GM23248 (cell line): ENCODE results near the gene GPHA2. TPM values are rescaled to one million over a fixed set of nuclear protein-coding genes. Genes with fewer than 3 reads are reported as not detected.

ENCODE experiments used
- DNase-seq: peaks from one replicate; pipeline ENCODE4 v3.0.0-alpha.2; 2015
- H2AFZ ChIP-seq: fragments of 200-600 bp; sonication (generic); 2 replicates; pipeline ENCODE4 v1.6.1; 2016; ENCODE audit warnings: antibody characterized with exemption
- H3F3A ChIP-seq: fragments of 200-600 bp; sonication (generic); 2 replicates; pipeline ENCODE4 v1.6.1; 2016; ENCODE audit warnings: mild to moderate bottlenecking, antibody characterized with exemption, mixed run types; ENCODE audit not compliant: insufficient read depth
- H3K27ac ChIP-seq: fragments of 200-600 bp; sonication (generic); 2 replicates; pipeline ENCODE4 v1.5.1; 2016; ENCODE audit warnings: mild to moderate bottlenecking
- H3K27me3 ChIP-seq: fragments of 200-600 bp; sonication (generic); replicated peaks from 2 replicates; pipeline ENCODE4 v1.6.1; 2016; ENCODE audit warnings: mild to moderate bottlenecking; ENCODE audit not compliant: insufficient read depth
- H3K36me3 ChIP-seq: fragments of 200-600 bp; sonication (generic); 2 replicates; pipeline ENCODE4 v1.6.1; 2016; ENCODE audit warnings: low read depth, mild to moderate bottlenecking
- H3K4me1 ChIP-seq: fragments of 200-600 bp; sonication (generic); 2 replicates; pipeline ENCODE4 v1.6.1; 2016; ENCODE audit warnings: mild to moderate bottlenecking; ENCODE audit not compliant: insufficient read depth
- H3K4me2 ChIP-seq: fragments of 200-600 bp; sonication (generic); one replicate; pipeline ENCODE4 v1.6.1; 2016; ENCODE audit warnings: mild to moderate bottlenecking; ENCODE audit not compliant: unreplicated experiment
- H3K4me3 ChIP-seq: fragments of 200-600 bp; sonication (generic); 2 replicates; pipeline ENCODE4 v1.5.1; 2016; ENCODE audit warnings: mild to moderate bottlenecking
- H3K79me2 ChIP-seq: fragments of 200-600 bp; sonication (generic); 2 replicates; pipeline ENCODE4 v1.6.1; 2016; ENCODE audit warnings: mild to moderate bottlenecking; ENCODE audit not compliant: insufficient read depth
- H3K9ac ChIP-seq: fragments of 200-600 bp; sonication (generic); 2 replicates; pipeline ENCODE4 v1.6.1; 2016; ENCODE audit warnings: mild to moderate bottlenecking
- H3K9me2 ChIP-seq: fragments of 200-600 bp; sonication (generic); 2 replicates; pipeline ENCODE4 v1.6.1; 2016; ENCODE audit warnings: mixed run types, mild to moderate bottlenecking, moderate library complexity; ENCODE audit not compliant: insufficient read depth
- H3K9me3 ChIP-seq: fragments of 200-600 bp; sonication (generic); one replicate; pipeline ENCODE4 v1.6.1; 2017; ENCODE audit warnings: low read depth
- H4K20me1 ChIP-seq: fragments of 200-600 bp; sonication (generic); 2 replicates; pipeline ENCODE4 v1.6.0; 2016; ENCODE audit not compliant: insufficient read depth
- EZH2 ChIP-seq: fragments of 200-600 bp; sonication (generic); IDR thresholded peaks from 2 replicates; pipeline ENCODE4 v1.6.1; 2018; ENCODE audit warnings: antibody characterized with exemption, mild to moderate bottlenecking; ENCODE audit not compliant: insufficient read depth, poor library complexity, severe bottlenecking
- EZH2phosphoT487 ChIP-seq: fragments of 200-600 bp; sonication (generic); IDR thresholded peaks from 2 replicates; pipeline ENCODE4 v1.6.1; 2018; ENCODE audit warnings: antibody characterized with exemption, moderate library complexity, mild to moderate bottlenecking, low read depth; ENCODE audit not compliant: insufficient read depth
- WGBS, 2 experiments: methylation state at CpG; one replicate each; pipeline ENCODE4 v1.1.6; 2015 to 2017; ENCODE audit warnings: low lambda C conversion rate in 2 of 2, low coverage in 1 of 2; ENCODE audit errors: missing lambda C conversion rate in 2 of 2; 5-methylcytosine and 5-hydroxymethylcytosine counted together
- in situ Hi-C: fragments of 300-500 bp; cut with MboI; formaldehyde crosslinking; loops from 2 replicates; pipeline ENCODE4 v1.15.0; 2020
- polyA plus RNA-seq: library from polyadenylated mRNA; unstranded; fragments of >200 nt; fragmentation: Nextera tagmentation; extraction: Ambion mirVana; gene quantifications from 2 replicates; pipeline ENCODE4 v1.2.1, GENCODE V29; 2016
- total RNA-seq: library from RNA; depleted of rRNA; stranded (reverse); fragments of >200 nt; shearing (Covaris generic); gene quantifications from 2 replicates; pipeline ENCODE4 v1.2.3, GENCODE V29; 2014

The GPHA2 gene
- total and polyA plus RNA-seq, 2 experiments from 2014 or later = not detected

DNA sequence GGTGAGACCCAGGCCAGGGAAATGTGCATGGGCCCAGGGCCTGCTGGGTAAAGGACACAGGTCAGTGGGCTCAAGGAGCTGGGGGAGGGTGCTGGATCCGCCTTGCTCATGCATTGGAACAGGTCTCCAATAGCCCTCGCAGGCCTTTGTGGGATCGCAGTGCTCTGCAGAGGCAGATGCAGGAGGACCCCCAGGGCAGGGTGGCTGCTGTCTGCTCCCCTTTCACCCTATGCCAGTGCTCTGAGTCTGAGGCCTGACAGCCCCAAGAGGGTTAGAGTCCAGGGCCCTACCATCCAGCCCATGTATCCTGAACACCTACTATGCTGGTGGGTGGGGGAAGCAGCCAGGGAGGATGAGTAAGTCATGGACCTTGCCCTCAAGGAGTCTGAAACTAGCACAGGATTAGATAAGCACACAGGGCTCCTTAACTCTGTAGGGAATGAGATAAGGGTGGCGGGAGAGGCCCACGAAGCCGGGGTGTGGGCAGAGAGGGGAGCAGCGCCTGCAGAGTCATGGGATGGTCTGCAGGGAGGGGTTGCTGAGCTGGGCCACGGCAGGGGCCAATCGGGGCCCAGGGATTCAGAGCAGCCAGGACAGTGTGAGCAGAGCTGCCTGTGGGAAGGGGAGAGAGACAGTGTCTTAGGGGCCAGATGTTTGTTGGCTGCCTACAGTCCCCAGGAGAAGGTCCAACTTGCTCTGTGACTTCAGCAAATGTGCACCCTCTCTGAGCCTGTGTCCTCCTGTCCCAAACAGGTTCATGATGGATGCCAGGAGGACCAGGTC lies 46.8 kb downstream of the GPHA2 start:
- Histone ChIP-seq H3K9me3 (no peaks in the 10 kb centered on the region), H3K4me1 (no peaks in the 10 kb centered on the region), H3K4me3 (no peak overlapping the region), H3K27me3 (no peaks in the 10 kb centered on the region), H3K9ac (no peak overlapping the region), H4K20me1 (no peaks in the 10 kb centered on the region), H3K4me2 (no peak overlapping the region), H3K79me2 (no peaks in the 10 kb centered on the region), H2AFZ (no peak overlapping the region), H3K36me3 (no peaks in the 10 kb centered on the region), H3K27ac (no peak overlapping the region), H3F3A (peaks cover 9% of the 10 kb centered on the region), H3K9me2 (no peaks in the 10 kb centered on the region)
- in situ Hi-C loops = no loop called here
- TF ChIP-seq EZH2 (no peak), EZH2phosphoT487 (no peak)
- DNase-seq = no peak
- WGBS, 2 experiments = 70 to 71% methylated on average over 9 of the region's 9 CpGs

DNA sequence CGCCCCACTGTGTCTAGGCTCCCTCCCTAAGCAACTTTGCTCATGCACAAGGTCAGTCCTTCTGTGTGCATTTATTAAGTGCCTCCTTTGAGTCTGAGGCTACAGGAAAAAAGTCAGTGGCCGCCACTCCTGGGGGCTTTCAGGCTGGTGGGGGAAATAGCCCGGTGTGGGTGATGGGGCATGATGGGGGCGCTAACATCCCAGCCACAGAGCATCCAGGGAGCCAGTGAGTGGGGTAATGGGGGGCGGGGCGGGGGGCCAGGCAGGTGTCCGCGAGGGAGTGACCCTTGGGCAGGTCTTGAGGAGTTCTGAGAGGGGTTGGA lies 47.3 kb downstream of the GPHA2 start:
- in situ Hi-C loops = no loop called here
- Histone ChIP-seq H3K4me3 (peak overlapping the region; percentile 64; the same call in 1 of the 2 replicates), H3K9me3 (no peaks in the 10 kb centered on the region), H3F3A (peaks cover 9% of the 10 kb centered on the region), H2AFZ (peak overlapping the region; percentile 90), H4K20me1 (no peaks in the 10 kb centered on the region), H3K4me2 (peak overlapping the region; percentile 83), H3K27ac (no peak overlapping the region), H3K9me2 (no peaks in the 10 kb centered on the region), H3K79me2 (no peaks in the 10 kb centered on the region), H3K9ac (no peak overlapping the region; the same call in 1 of the 2 replicates), H3K36me3 (no peaks in the 10 kb centered on the region), H3K27me3 (no peaks in the 10 kb centered on the region), H3K4me1 (no peaks in the 10 kb centered on the region)
- TF ChIP-seq EZH2phosphoT487 (no peak), EZH2 (no peak)
- WGBS, 2 experiments = 48 to 56% methylated on average over 6 to 8 of the region's 8 CpGs
- no peak for DNase-seq

DNA sequence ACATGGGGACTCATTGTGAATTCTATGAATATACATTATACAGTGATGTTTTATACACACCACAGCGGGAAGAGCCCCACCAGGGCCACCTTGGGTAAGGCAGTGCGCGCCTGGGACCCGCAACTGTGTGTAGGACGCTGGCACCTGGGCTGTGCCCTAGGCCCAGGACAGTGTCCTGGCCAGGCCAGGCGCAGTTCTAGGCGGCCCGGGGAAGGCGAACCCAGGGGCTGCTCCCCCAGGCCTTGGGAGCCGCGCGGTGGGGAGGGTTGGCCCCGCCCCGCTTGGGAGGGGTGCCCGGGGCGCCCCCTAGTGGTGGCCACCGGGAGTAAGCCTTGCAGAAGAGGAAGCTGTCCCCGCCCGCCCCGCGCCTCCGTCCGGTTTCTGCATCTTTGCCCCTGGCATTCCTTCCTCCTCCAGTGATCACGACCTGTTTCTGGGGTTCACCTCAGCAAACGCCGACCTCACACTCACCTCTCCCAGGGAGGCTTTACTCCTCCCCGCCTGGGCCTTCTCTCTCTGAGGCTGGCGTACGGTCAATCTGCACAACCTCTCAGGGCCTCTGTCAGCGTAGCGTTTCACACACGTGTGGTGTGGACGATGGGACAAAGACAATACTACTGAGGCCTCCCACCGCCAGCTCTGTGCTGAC lies 47.8 kb downstream of the GPHA2 start:
- peak overlapping the region; percentile 83 for H3K4me2 ChIP-seq
- peak; percentile 76 for DNase-seq
- TF ChIP-seq EZH2phosphoT487 (no peak), EZH2 (no peak)
- no peaks in the 10 kb centered on the region for H3K79me2 ChIP-seq
- H3K9me3 ChIP-seq = no peaks in the 10 kb centered on the region
- H3F3A ChIP-seq = peaks cover 9% of the 10 kb centered on the region
- H4K20me1 ChIP-seq = no peaks in the 10 kb centered on the region
- in situ Hi-C loops = no loop called here
- H3K9ac ChIP-seq = peak overlapping the region; percentile 38; the same call in 1 of the 2 replicates
- peak overlapping the region; percentile 90 for H2AFZ ChIP-seq
- WGBS, 2 experiments = 16% methylated on average over 29 to 31 of the region's 34 CpGs
- peak overlapping the region; percentile 64 for H3K4me3 ChIP-seq
- H3K36me3 ChIP-seq = no peaks in the 10 kb centered on the region
- H3K27me3 ChIP-seq = no peaks in the 10 kb centered on the region
- no peaks in the 10 kb centered on the region for H3K9me2 ChIP-seq
- H3K4me1 ChIP-seq = no peaks in the 10 kb centered on the region
- H3K27ac ChIP-seq = no peak overlapping the region

DNA sequence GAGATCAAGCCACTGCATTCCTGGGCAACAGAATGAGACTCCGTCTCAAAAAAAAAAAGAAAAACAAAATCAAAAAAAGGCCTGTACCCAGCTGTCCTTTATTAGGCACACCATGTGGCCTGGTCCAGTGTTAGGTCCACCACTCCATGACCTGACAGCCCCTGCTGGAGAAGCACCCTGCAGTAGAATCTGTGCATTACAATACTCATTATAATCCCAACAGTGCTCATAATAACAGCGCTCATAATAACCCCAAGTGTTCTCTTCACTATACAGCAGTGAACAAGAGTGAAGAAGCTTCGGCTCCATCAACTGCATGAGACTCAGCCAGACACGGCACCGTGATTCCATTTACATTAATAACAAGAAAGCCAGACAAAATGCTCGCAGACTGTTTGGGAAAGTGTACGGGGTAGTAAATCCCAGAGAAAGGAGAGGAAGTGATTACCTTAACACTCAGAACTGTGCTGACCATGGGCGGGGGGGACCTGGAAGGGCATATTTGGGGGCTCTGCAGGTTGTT lies 48.4 kb downstream of the GPHA2 start:
- TF ChIP-seq EZH2phosphoT487 = no peak
- no peak for TF ChIP-seq EZH2
- Histone ChIP-seq H3K9ac (no peak overlapping the region), H2AFZ (peak overlapping the region; percentile 90), H3K9me3 (no peaks in the 10 kb centered on the region), H3K27me3 (no peaks in the 10 kb centered on the region), H3K4me2 (no peak overlapping the region), H4K20me1 (no peaks in the 10 kb centered on the region), H3K27ac (no peak overlapping the region), H3K9me2 (no peaks in the 10 kb centered on the region), H3K79me2 (no peaks in the 10 kb centered on the region), H3K4me1 (no peaks in the 10 kb centered on the region), H3F3A (peaks cover 9% of the 10 kb centered on the region), H3K36me3 (no peaks in the 10 kb centered on the region), H3K4me3 (no peak overlapping the region)
- in situ Hi-C loops = no loop called here
- 76 to 86% methylated on average over 8 of the region's 8 CpGs for WGBS, 2 experiments
- DNase-seq = no peak
